Activated T-helper 1 cell treated with Interleukin-2 at 50 U/mL for 16 hours (primary cell): ENCODE measurements around the gene SNX27.
"Not testable (repeated sequence)": the region's sequence is repeated elsewhere in the genome, so short reads cannot be mapped to it uniquely, and the experiment has no call there.

ENCODE experiments used
- DNase-seq: peaks from one replicate; pipeline ENCODE4 v3.0.0-alpha.2; 2020; ENCODE audit warnings: low read depth

The SNX27 gene

GRCh38 chr1:151639466-151639865 lies 27.6 kb downstream of the SNX27 start:
- no peak for DNase-seq

- DNase-seq = no peak
Observed at GRCh38 chr1:151641229-151641628, 29.4 kb downstream of the SNX27 start.

- DNase-seq = not testable (repeated sequence)
Observed at GRCh38 chr1:151643085-151643484, 31.2 kb downstream of the SNX27 start.

- no peak for DNase-seq
Observed at GRCh38 chr1:151644001-151644400, 32.2 kb downstream of the SNX27 start.

- DNase-seq = no peak
Observed at GRCh38 chr1:151653397-151653796, 41.5 kb downstream of the SNX27 start.

GRCh38 chr1:151655371-151655770 lies 43.5 kb downstream of the SNX27 start:
- no peak for DNase-seq

DNA sequence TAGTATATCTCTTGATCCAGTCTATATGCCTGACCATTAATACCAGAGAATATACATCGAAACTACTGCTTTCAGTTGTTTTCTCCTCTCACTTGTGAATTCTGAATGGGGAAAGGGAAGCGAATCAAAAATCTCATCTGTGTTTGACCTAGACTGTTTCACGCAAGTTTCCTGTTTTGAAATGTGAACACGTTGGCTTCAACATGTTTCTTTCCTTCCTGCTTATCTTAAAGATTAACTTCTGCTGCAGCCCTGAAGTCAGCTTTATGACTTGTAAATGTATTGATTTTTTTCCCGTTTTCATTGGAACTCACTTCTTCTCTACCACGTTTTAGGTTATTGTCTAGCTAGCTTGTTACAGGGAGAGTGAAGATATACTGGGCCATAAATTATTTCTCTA lies 49.9 kb downstream of the SNX27 start:
- no peak for DNase-seq

DNA sequence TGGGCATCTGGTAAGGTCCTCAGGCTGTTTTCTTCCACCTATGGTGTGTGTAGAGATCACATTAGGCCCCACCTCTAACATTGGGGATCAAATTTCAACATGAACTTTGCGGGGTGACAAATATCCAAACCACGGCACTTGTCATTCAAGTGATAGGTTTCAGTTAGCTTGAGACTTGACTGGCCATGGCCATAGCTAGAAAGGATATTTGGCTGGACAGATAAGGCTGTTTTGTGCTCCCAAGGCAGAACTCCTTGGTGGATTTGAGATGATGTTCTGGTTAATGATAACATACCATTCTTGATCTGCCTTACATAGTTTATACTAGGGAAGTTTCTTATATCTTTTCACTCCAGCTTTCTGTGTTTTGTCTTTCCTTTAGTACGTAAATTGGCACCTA lies 56.2 kb downstream of the SNX27 start:
- no peak for DNase-seq

- DNase-seq = not testable (repeated sequence)
Observed at GRCh38 chr1:151670036-151670675, 58.3 kb downstream of the SNX27 start.

GRCh38 chr1:151673407-151673806 lies 61.6 kb downstream of the SNX27 start:
- no peak for DNase-seq

GRCh38 chr1:151680391-151680790 lies 68.5 kb downstream of the SNX27 start:
- no peak for DNase-seq

GRCh38 chr1:151680826-151681225 lies 69.0 kb downstream of the SNX27 start:
- no peak for DNase-seq

GRCh38 chr1:151681923-151682322 lies 70.1 kb downstream of the SNX27 start:
- DNase-seq = no peak

GRCh38 chr1:151682901-151683300 lies 71.1 kb downstream of the SNX27 start:
- not testable (repeated sequence) for DNase-seq

- no peak for DNase-seq
Observed at GRCh38 chr1:151684128-151684527, 72.3 kb downstream of the SNX27 start.

DNA sequence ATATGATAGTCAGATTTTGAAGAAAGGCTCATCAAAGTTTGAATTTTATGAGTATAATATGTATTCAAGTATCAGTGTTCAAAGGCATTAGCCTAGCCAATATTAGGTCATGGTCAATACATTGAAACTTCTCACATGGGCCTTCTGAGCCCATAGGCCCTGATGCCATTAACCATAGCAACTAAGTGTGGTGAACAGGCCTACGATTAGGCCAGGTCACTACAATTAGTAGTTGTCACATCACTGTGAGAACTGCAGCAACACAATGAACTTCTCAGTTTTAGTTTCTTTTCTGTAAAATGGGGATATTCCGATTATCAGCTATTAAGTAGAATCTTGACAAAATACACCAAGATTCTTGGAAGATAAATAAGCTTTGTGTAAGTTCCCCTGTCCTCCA lies 74.7 kb downstream of the SNX27 start:
- no peak for DNase-seq

DNA sequence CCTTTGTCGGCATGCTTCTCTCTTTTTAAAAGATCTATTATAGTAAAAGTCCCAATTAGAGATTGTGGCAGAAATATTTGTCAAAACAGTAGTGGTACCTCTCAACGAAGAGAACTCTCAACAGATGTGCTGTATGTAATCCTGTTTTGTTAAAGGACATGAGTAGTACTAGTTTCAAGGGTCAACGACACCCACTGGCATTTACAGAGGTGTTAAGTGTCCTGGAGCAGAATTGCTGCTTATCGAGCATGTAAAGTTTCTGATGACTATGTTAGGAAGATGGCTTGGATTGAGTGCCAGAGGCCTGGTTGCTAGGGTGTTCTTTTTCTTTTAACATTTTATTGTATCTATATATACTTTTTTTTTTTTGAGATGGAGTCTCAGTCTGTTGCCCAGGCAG lies 77.6 kb downstream of the SNX27 start:
- no peak for DNase-seq

DNA sequence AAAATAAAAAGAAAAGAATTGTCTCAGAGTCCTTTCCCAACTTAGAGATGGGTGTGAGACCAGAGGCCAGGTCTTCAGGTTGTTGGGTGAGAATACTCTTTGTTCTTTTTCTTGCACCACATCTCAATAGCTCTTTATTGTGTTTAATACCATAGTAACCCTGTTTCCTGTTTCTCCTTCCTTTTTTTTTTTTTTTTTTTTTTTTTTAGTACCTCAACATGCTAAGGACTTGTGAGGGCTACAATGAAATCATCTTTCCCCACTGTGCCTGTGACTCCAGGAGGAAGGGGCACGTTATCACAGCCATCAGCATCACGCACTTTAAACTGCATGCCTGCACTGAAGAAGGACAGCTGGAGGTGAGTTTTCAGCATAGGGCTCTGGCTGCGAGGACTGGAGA lies 80.4 kb downstream of the SNX27 start:
- no peak for DNase-seq

- no peak for DNase-seq
Observed at GRCh38 chr1:151693057-151693651, 81.3 kb downstream of the SNX27 start.

GRCh38 chr1:151701515-151701914 lies 89.7 kb downstream of the SNX27 start:
- DNase-seq = no peak

GRCh38 chr1:151702936-151703335 lies 91.1 kb downstream of the SNX27 start:
- DNase-seq = no peak

DNA sequence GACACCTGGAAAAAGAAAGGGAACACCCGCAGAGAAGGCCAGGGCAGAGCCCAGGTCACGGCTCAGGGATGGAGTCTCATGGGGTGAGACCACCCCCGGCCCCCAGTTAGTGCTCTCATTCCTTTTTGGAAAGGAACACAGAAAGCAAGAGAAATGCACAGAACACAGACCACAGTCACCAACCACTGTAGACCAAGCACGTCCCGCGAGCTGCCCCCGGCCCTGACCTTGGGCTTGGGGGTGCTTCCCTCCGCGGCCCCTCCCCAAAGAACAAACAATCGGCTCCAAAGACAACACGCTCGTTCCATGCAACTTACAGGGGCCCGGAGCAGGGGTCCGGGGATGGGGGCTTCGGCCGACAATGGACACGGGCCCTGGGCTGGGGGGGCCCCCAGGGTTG lies 92.0 kb downstream of the SNX27 start:
- DNase-seq = no peak

- no peak for DNase-seq
Observed at GRCh38 chr1:151704246-151704645, 92.4 kb downstream of the SNX27 start.

- no peak for DNase-seq
Observed at GRCh38 chr1:151705146-151705545, 93.3 kb downstream of the SNX27 start.
